Progenitor cell of endocrine pancreas (in vitro differentiated cells): ENCODE data around the gene TEX54. TPM values are rescaled to one million over a fixed set of nuclear protein-coding genes. Genes with fewer than 3 reads are reported as not detected.
A peak's percentile ranks its signal among the peaks of the same experiment; 100 is the strongest.

Experiments used
- DNase-seq: peaks from one replicate; pipeline ENCODE4 v3.0.0; 2021; ENCODE audit warnings: low spot score; ENCODE audit not compliant: unreplicated experiment
- H3K27ac Mint-ChIP-seq: 2 replicates; pipeline ENCODE4 v1.8.0; 2021; ENCODE audit warnings: mild to moderate bottlenecking, moderate library complexity, mixed read lengths
- H3K27me3 Mint-ChIP-seq: 2 replicates; pipeline ENCODE4 v1.8.0; 2021; ENCODE audit warnings: mixed read lengths
- H3K36me3 Mint-ChIP-seq: 2 replicates; pipeline ENCODE4 v1.8.0; 2022; ENCODE audit warnings: mixed read lengths; ENCODE audit not compliant: insufficient read depth
- H3K4me1 Mint-ChIP-seq: 2 replicates; pipeline ENCODE4 v1.8.0; 2021; ENCODE audit warnings: low read depth, mixed read lengths
- H3K4me3 Mint-ChIP-seq: 2 replicates; pipeline ENCODE4 v1.8.0; 2021; ENCODE audit warnings: low read depth, mild to moderate bottlenecking, moderate library complexity, mixed read lengths
- H3K9me3 Mint-ChIP-seq: 2 replicates; pipeline ENCODE4 v1.8.0; 2021; ENCODE audit warnings: low read depth, mixed read lengths
- CTCF ChIP-seq: fragments of 200-600 bp; sonication (generic); IDR thresholded peaks from one replicate; pipeline ENCODE4 v1.5.0; 2021; ENCODE audit warnings: antibody characterized with exemption, mild to moderate bottlenecking; ENCODE audit not compliant: unreplicated experiment
- long read RNA-seq: library from polyadenylated mRNA; unstranded; transcript quantifications from one replicate; pipeline ENCODE4 v2.0.0, GENCODE V29; 2020
- total RNA-seq: library from RNA; stranded (reverse); gene quantifications from 2 replicates; pipeline ENCODE4 v1.2.1, GENCODE V29; 2021

Gene TEX54
- total RNA-seq: not detected in 2 replicates
- long read RNA-seq: 0 reads

- Mint-ChIP-seq H3K27me3 (no peaks in the 10 kb centered on the region), H3K27ac (peak within 1 kb of the TSS; percentile 100), H3K9me3 (no peaks in the 10 kb centered on the region), H3K4me1 (peaks cover 18% of the 10 kb centered on the region), H3K36me3 (peaks cover 11% of the 10 kb centered on the region), H3K4me3 (peak within 1 kb of the TSS; percentile 93)
- DNase-seq: no peak
- no peak for TF ChIP-seq CTCF
Observed at GRCh38 chr11:62832336-62833234, at the start of gene TEX54. TEX54 (minus strand) TSS chr11:62832841.

GRCh38 chr11:62882431-62882749 lies 49.7 kb upstream of the TEX54 start:
- Mint-ChIP-seq H3K4me1 (peaks cover 47% of the 10 kb centered on the region), H3K4me3 (peak overlapping the region; percentile 97)
- DNase-seq: no peak

DNA sequence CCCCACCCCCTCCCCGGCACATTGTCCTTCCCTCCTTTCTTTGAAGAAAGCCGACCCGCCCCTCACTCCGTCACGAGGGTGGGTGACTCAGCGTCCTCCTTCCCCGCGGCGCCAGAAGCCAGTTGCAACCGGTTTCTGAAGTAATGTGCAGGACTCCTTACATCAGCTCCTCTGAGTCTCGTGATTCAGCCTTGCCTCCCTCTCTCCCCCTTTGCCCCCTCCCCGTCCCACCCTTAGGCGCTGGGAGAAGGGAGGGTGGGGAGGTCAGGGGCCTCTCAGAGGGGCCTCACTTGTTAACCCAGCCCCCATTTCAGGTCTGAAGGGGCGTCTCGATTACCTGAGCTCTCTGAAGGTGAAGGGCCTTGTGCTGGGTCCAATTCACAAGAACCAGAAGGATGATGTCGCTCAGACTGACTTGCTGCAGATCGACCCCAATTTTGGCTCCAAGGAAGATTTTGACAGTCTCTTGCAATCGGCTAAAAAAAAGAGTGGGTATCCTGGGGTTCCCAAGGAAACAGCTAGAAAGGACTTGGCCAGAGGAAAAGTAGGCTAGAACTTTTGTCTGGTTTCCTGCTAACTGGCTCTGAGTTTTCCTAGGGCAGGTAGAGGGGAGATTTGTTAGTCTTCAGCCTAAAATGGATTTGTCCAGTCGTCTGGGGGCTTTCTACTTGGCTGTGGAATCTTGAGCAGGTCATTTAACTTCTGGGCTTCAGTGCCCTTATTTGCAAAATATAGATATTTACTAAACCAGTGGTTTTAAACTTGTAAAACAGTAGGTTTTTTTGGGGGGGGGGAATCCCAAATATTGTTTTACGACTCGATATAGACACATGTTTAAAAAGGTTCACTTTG lies 49.2 kb upstream of the TEX54 start:
- Mint-ChIP-seq H3K36me3 (peaks cover 35% of the 10 kb centered on the region), H3K4me1 (peaks cover 50% of the 10 kb centered on the region), H3K9me3 (no peaks in the 10 kb centered on the region), H3K27ac (peak overlapping the region; percentile 100), H3K4me3 (peak overlapping the region; percentile 97), H3K27me3 (no peaks in the 10 kb centered on the region)
- TF ChIP-seq CTCF: no peak
- DNase-seq: peak; percentile 79

More at GRCh38 chr11:62882431-62882749, 49.7 kb upstream of the TEX54 start:
- Mint-ChIP-seq H3K36me3 (peaks cover 39% of the 10 kb centered on the region), H3K27me3 (no peaks in the 10 kb centered on the region), H3K27ac (peak overlapping the region; percentile 100), H3K9me3 (no peaks in the 10 kb centered on the region)
- TF ChIP-seq CTCF: no peak

- H3K36me3 Mint-ChIP-seq: peaks cover 35% of the 10 kb centered on the region
- peak within 1 kb of the TSS; percentile 97 for H3K4me3 Mint-ChIP-seq
- no peaks in the 10 kb centered on the region for H3K9me3 Mint-ChIP-seq
- peak within 1 kb of the TSS; percentile 100 for H3K27ac Mint-ChIP-seq
- no peaks in the 10 kb centered on the region for H3K27me3 Mint-ChIP-seq
- H3K4me1 Mint-ChIP-seq: peaks cover 55% of the 10 kb centered on the region
- peak; percentile 79 for TF ChIP-seq CTCF
- peak; percentile 76 for DNase-seq
Observed at GRCh38 chr11:62880803-62881578, 48.4 kb upstream of the TEX54 start, which contains the start of gene SLC3A2. SLC3A2 (plus strand) TSS chr11:62880896; CDS start chr11:62881024, 128 bp downstream.
